ENCODE results near the gene LDAH.
A peak's percentile ranks its signal among the peaks of the same experiment; 100 is the strongest.

The LDAH gene

GRCh38 chr2:20684581-20685063 lies 138.3 kb downstream of the LDAH start:
- TF ChIP-seq CTCF (IDR thresholded peaks at IDR 0.05; ENCODE audit: borderline replicate concordance, insufficient read depth, low read depth, low read length): no peak

GRCh38 chr2:20682167-20682920 lies 140.6 kb downstream of the LDAH start:
- H3K4me3 ChIP-seq (ENCODE audit: low read depth, low read length): no peak overlapping the region
- peak; percentile 62 for TF ChIP-seq CTCF (IDR thresholded peaks at IDR 0.05; ENCODE audit: borderline replicate concordance, insufficient read depth, low read depth, low read length)

More at GRCh38 chr2:20684581-20685063, 138.3 kb downstream of the LDAH start:
- H3K4me3 ChIP-seq (ENCODE audit: low read depth, low read length): no peak overlapping the region

- no peak for TF ChIP-seq CTCF (IDR thresholded peaks at IDR 0.05; ENCODE audit: borderline replicate concordance, insufficient read depth, low read depth, low read length)
- no peak overlapping the region for H3K4me3 ChIP-seq (ENCODE audit: low read depth, low read length)
Measured at GRCh38 chr2:20680744-20681375, 142.0 kb downstream of the LDAH start.

- no peak overlapping the region for H3K4me3 ChIP-seq (ENCODE audit: low read depth, low read length)
- TF ChIP-seq CTCF (IDR thresholded peaks at IDR 0.05; ENCODE audit: borderline replicate concordance, insufficient read depth, low read depth, low read length): no peak
Measured at GRCh38 chr2:20678780-20679179, 144.1 kb downstream of the LDAH start.

- TF ChIP-seq CTCF (IDR thresholded peaks at IDR 0.05; ENCODE audit: borderline replicate concordance, insufficient read depth, low read depth, low read length): no peak
- H3K4me3 ChIP-seq (ENCODE audit: low read depth, low read length): peak overlapping the region; percentile 13
Measured at GRCh38 chr2:20678086-20678395, 144.9 kb downstream of the LDAH start.

- peak; percentile 64; the same call in 1 of the 2 replicates for TF ChIP-seq CTCF (IDR thresholded peaks at IDR 0.05; ENCODE audit: borderline replicate concordance, insufficient read depth, low read depth, low read length)
- H3K4me3 ChIP-seq (ENCODE audit: low read depth, low read length): peak overlapping the region; percentile 13
Measured at GRCh38 chr2:20677301-20678085, 145.4 kb downstream of the LDAH start.

All from GM12875 (cell line).